Karpas-422 (cell line): ENCODE data around the gene ASAH2. TPM values are rescaled to one million over a fixed set of nuclear protein-coding genes. Genes with fewer than 3 reads are reported as not detected.
A peak's percentile ranks its signal among the peaks of the same experiment; 100 is the strongest.
"Not testable (repeated sequence)": the region's sequence is repeated elsewhere in the genome, so short reads cannot be mapped to it uniquely, and the experiment has no call there.

Experiments
- DNase-seq: peaks from one replicate; pipeline ENCODE4 v3.0.0-alpha.2; 2015
- H2AFZ ChIP-seq: fragments of 200-600 bp; sonication (generic); 2 replicates; pipeline ENCODE4 v1.6.1; 2014; ENCODE audit warnings: antibody characterized with exemption, low read length, mixed read lengths
- H3K27ac ChIP-seq: fragments of 200-600 bp; sonication (generic); 2 replicates; pipeline ENCODE4 v1.5.1; 2014; ENCODE audit warnings: mild to moderate bottlenecking, low read length, moderate library complexity
- H3K27me3 ChIP-seq: fragments of 200-600 bp; sonication (generic); 2 replicates; pipeline ENCODE4 v1.6.1; 2014; ENCODE audit warnings: low read length, mixed read lengths
- H3K36me3 ChIP-seq: fragments of 200-600 bp; sonication (generic); 2 replicates; pipeline ENCODE4 v1.6.1; 2014; ENCODE audit warnings: low read length, mixed read lengths; ENCODE audit not compliant: insufficient read depth
- H3K4me1 ChIP-seq: fragments of 200-600 bp; sonication (generic); 2 replicates; pipeline ENCODE4 v1.6.1; 2014; ENCODE audit warnings: mild to moderate bottlenecking, low read length, mixed read lengths
- H3K4me2 ChIP-seq: fragments of 200-600 bp; sonication (generic); 2 replicates; pipeline ENCODE4 v1.6.1; 2014; ENCODE audit warnings: low read length, low read depth, mild to moderate bottlenecking; ENCODE audit not compliant: poor library complexity, severe bottlenecking
- H3K4me3 ChIP-seq: fragments of 200-600 bp; sonication (generic); 2 replicates; pipeline ENCODE4 v1.5.1; 2014; ENCODE audit warnings: mild to moderate bottlenecking, antibody characterized with exemption, low read length, mixed read lengths
- H3K79me2 ChIP-seq: fragments of 200-600 bp; sonication (generic); 2 replicates; pipeline ENCODE4 v1.6.1; 2014; ENCODE audit warnings: mild to moderate bottlenecking, low read length, mixed read lengths
- H3K9ac ChIP-seq: fragments of 200-600 bp; sonication (generic); 2 replicates; pipeline ENCODE4 v1.6.0; 2014; ENCODE audit warnings: low read length
- H3K9me2 ChIP-seq: fragments of 200-600 bp; sonication (generic), shearing (Covaris generic); replicated peaks from 2 replicates; pipeline ENCODE4 v1.6.0; 2014; ENCODE audit warnings: mild to moderate bottlenecking, low read length, moderate library complexity; ENCODE audit not compliant: insufficient read depth
- H3K9me3 ChIP-seq: fragments of 300-700, 200-600 bp; sonication (generic); 2 replicates; pipeline ENCODE4 v1.6.1; 2014; ENCODE audit warnings: low read length, mixed read lengths
- H4K20me1 ChIP-seq: fragments of 200-600 bp; sonication (generic); 2 replicates; pipeline ENCODE4 v1.6.1; 2014; ENCODE audit warnings: mild to moderate bottlenecking, antibody characterized with exemption, low read length, low read depth; ENCODE audit not compliant: insufficient read depth
- total RNA-seq: library from RNA; depleted of rRNA; stranded (reverse); fragments of >200 nt; shearing (Covaris generic); gene quantifications from 2 replicates; pipeline ENCODE4 v1.2.3, GENCODE V29; 2014; ENCODE audit warnings: low replicate concordance

The ASAH2 gene
- total RNA-seq, 1 experiment from 2014 or later = 8.7 TPM

GRCh38 chr10:50272531-50272930, 21.2 kb upstream of the ASAH2 start:
- Histone ChIP-seq H3K27ac (no peak overlapping the region), H3K9me3 (no peaks in the 10 kb centered on the region), H4K20me1 (no peaks in the 10 kb centered on the region), H3K4me1 (no peaks in the 10 kb centered on the region), H2AFZ (no peak overlapping the region), H3K9me2 (no peaks in the 10 kb centered on the region), H3K4me3 (no peak overlapping the region), H3K27me3 (no peaks in the 10 kb centered on the region), H3K79me2 (no peaks in the 10 kb centered on the region), H3K9ac (no peak overlapping the region), H3K4me2 (no peak overlapping the region), H3K36me3 (no peaks in the 10 kb centered on the region)
- DNase-seq = no peak

GRCh38 chr10:50271564-50272250, 20.4 kb upstream of the ASAH2 start:
- H3K9ac ChIP-seq = no peak overlapping the region
- no peaks in the 10 kb centered on the region for H3K4me1 ChIP-seq
- no peak overlapping the region for H2AFZ ChIP-seq
- H4K20me1 ChIP-seq = no peaks in the 10 kb centered on the region
- H3K36me3 ChIP-seq = no peaks in the 10 kb centered on the region
- no peaks in the 10 kb centered on the region for H3K9me3 ChIP-seq
- H3K4me2 ChIP-seq = no peak overlapping the region
- no peaks in the 10 kb centered on the region for H3K9me2 ChIP-seq
- no peak overlapping the region for H3K4me3 ChIP-seq
- no peak overlapping the region for H3K27ac ChIP-seq
- no peaks in the 10 kb centered on the region for H3K79me2 ChIP-seq
- DNase-seq = no peak
- no peaks in the 10 kb centered on the region for H3K27me3 ChIP-seq

GRCh38 chr10:50267877-50268276, 16.6 kb upstream of the ASAH2 start:
- H3K27me3 ChIP-seq, H4K20me1 ChIP-seq, DNase-seq, H3K36me3 ChIP-seq, H3K4me1 ChIP-seq, H3K9me3 ChIP-seq, H3K4me2 ChIP-seq, H3K79me2 ChIP-seq, H3K9ac ChIP-seq, H2AFZ ChIP-seq, H3K27ac ChIP-seq, H3K4me3 ChIP-seq, H3K9me2 ChIP-seq: not testable (repeated sequence)

GRCh38 chr10:50262625-50263024, 11.3 kb upstream of the ASAH2 start:
- not testable (repeated sequence) for H3K27ac ChIP-seq, H3K27me3 ChIP-seq, H4K20me1 ChIP-seq, H2AFZ ChIP-seq, H3K4me3 ChIP-seq, H3K9me3 ChIP-seq, H3K9me2 ChIP-seq, H3K4me2 ChIP-seq, H3K9ac ChIP-seq, DNase-seq, H3K36me3 ChIP-seq, H3K79me2 ChIP-seq
- peaks cover 12% of the 10 kb centered on the region for H3K4me1 ChIP-seq

- H4K20me1 ChIP-seq = no peaks in the 10 kb centered on the region
- peaks cover 12% of the 10 kb centered on the region for H3K4me1 ChIP-seq
- H3K27me3 ChIP-seq = no peaks in the 10 kb centered on the region
- no peak overlapping the region for H2AFZ ChIP-seq
- H3K79me2 ChIP-seq = no peaks in the 10 kb centered on the region
- no peak overlapping the region for H3K9ac ChIP-seq
- H3K4me3 ChIP-seq = no peak overlapping the region
- H3K27ac ChIP-seq = no peak overlapping the region
- H3K4me2 ChIP-seq = peak overlapping the region; percentile 10
- DNase-seq = peak; percentile 45
- H3K9me3 ChIP-seq = no peaks in the 10 kb centered on the region
- H3K36me3 ChIP-seq = no peaks in the 10 kb centered on the region
- no peaks in the 10 kb centered on the region for H3K9me2 ChIP-seq
Measured at GRCh38 chr10:50260791-50261281, 9.5 kb upstream of the ASAH2 start.

- H3K4me3 ChIP-seq = no peak overlapping the region
- H3K27me3 ChIP-seq = no peaks in the 10 kb centered on the region
- no peak overlapping the region for H3K27ac ChIP-seq
- H4K20me1 ChIP-seq = no peaks in the 10 kb centered on the region
- no peak for DNase-seq
- no peaks in the 10 kb centered on the region for H3K79me2 ChIP-seq
- no peak overlapping the region for H3K9ac ChIP-seq
- H3K9me3 ChIP-seq = no peaks in the 10 kb centered on the region
- H3K9me2 ChIP-seq = no peaks in the 10 kb centered on the region
- no peaks in the 10 kb centered on the region for H3K4me1 ChIP-seq
- no peaks in the 10 kb centered on the region for H3K36me3 ChIP-seq
- no peak overlapping the region for H3K4me2 ChIP-seq
- no peak overlapping the region for H2AFZ ChIP-seq
Measured at GRCh38 chr10:50254479-50254878, 3.2 kb upstream of the ASAH2 start.

- Histone ChIP-seq H3K27ac (no peak overlapping the region), H3K9me2 (no peaks in the 10 kb centered on the region), H3K79me2 (no peaks in the 10 kb centered on the region), H3K4me3 (no peak overlapping the region), H3K4me1 (no peaks in the 10 kb centered on the region), H3K9me3 (no peaks in the 10 kb centered on the region), H4K20me1 (no peaks in the 10 kb centered on the region), H2AFZ (no peak overlapping the region), H3K36me3 (no peaks in the 10 kb centered on the region), H3K4me2 (no peak overlapping the region), H3K27me3 (no peaks in the 10 kb centered on the region), H3K9ac (no peak overlapping the region)
- no peak for DNase-seq
Measured at GRCh38 chr10:50250096-50250854, 1.0 kb downstream of the ASAH2 start.

- H3K27ac ChIP-seq = no peak overlapping the region
- DNase-seq = no peak
- no peak overlapping the region for H3K9ac ChIP-seq
- H4K20me1 ChIP-seq = no peaks in the 10 kb centered on the region
- no peaks in the 10 kb centered on the region for H3K36me3 ChIP-seq
- no peaks in the 10 kb centered on the region for H3K9me2 ChIP-seq
- H2AFZ ChIP-seq = no peak overlapping the region
- H3K27me3 ChIP-seq = no peaks in the 10 kb centered on the region
- H3K4me2 ChIP-seq = no peak overlapping the region
- no peak overlapping the region for H3K4me3 ChIP-seq
- no peaks in the 10 kb centered on the region for H3K4me1 ChIP-seq
- H3K9me3 ChIP-seq = no peaks in the 10 kb centered on the region
- no peaks in the 10 kb centered on the region for H3K79me2 ChIP-seq
Measured at GRCh38 chr10:50248598-50248997, 2.7 kb downstream of the ASAH2 start.
